ENCODE data around the gene PLA2G15.

- peak in 1 of 3 donors; percentile 64 for TF ChIP-seq CTCF (IDR thresholded peaks at IDR 0.05)
- no peak for TF ChIP-seq POLR2A (IDR thresholded peaks at IDR 0.05)
These were observed 19.2 kb downstream of the PLA2G15 start, which contains the start of gene SLC7A6 for GRCh38 chr16:68264128-68265077.
